Stimulated activated CD8-positive, alpha-beta memory T cell treated with anti-CD3 and anti-CD28 coated beads, Interleukin-7, amount 100 ng/mL, for 4 hours (primary cell): ENCODE data around the gene HPSE2.
"Not testable (repeated sequence)": the region's sequence is repeated elsewhere in the genome, so short reads cannot be mapped to it uniquely, and the experiment has no call there.

Experiments
- DNase-seq, 2 donors: peaks; one replicate each; pipeline ENCODE4 v3.0.0-alpha.2; 2020; ENCODE audit warnings: low read depth in 2 of 2

Gene HPSE2

GRCh38 chr10:99005254-99005653 lies 230.4 kb downstream of the HPSE2 start:
- no peak for DNase-seq

GRCh38 chr10:99004738-99005137 lies 230.9 kb downstream of the HPSE2 start:
- no peak for DNase-seq

- DNase-seq: no peak
Measured at GRCh38 chr10:99002392-99002791, 233.3 kb downstream of the HPSE2 start.

- no peak for DNase-seq
Measured at GRCh38 chr10:98997596-98997995, 238.1 kb downstream of the HPSE2 start.

- DNase-seq: no peak
Measured at GRCh38 chr10:98994030-98994429, 241.6 kb downstream of the HPSE2 start.

GRCh38 chr10:98983751-98984150 lies 251.9 kb downstream of the HPSE2 start:
- DNase-seq: not testable (repeated sequence)

- no peak for DNase-seq
Measured at GRCh38 chr10:98980353-98980752, 255.3 kb downstream of the HPSE2 start.

GRCh38 chr10:98971464-98971863 lies 264.2 kb downstream of the HPSE2 start:
- no peak for DNase-seq

GRCh38 chr10:98967601-98968000 lies 268.1 kb downstream of the HPSE2 start:
- no peak for DNase-seq

GRCh38 chr10:98963608-98964007 lies 272.0 kb downstream of the HPSE2 start:
- DNase-seq: no peak

- no peak for DNase-seq
Measured at GRCh38 chr10:98959379-98959778, 276.3 kb downstream of the HPSE2 start.

- no peak for DNase-seq
Measured at GRCh38 chr10:98957801-98958200, 277.9 kb downstream of the HPSE2 start.

GRCh38 chr10:98956576-98957260 lies 278.9 kb downstream of the HPSE2 start:
- DNase-seq: no peak

GRCh38 chr10:98953251-98953650 lies 282.4 kb downstream of the HPSE2 start:
- no peak for DNase-seq

- no peak for DNase-seq
Measured at GRCh38 chr10:98951269-98952000, 284.2 kb downstream of the HPSE2 start.

- no peak for DNase-seq
Measured at GRCh38 chr10:98950106-98950505, 285.5 kb downstream of the HPSE2 start.

GRCh38 chr10:98949306-98949705 lies 286.3 kb downstream of the HPSE2 start:
- no peak for DNase-seq

- DNase-seq: no peak
Measured at GRCh38 chr10:98943681-98944080, 292.0 kb downstream of the HPSE2 start.

GRCh38 chr10:98929709-98930108 lies 305.9 kb downstream of the HPSE2 start:
- no peak for DNase-seq

GRCh38 chr10:98925651-98926050 lies 310.0 kb downstream of the HPSE2 start:
- DNase-seq: no peak

GRCh38 chr10:98924526-98924925 lies 311.1 kb downstream of the HPSE2 start:
- no peak for DNase-seq

- no peak for DNase-seq
Measured at GRCh38 chr10:98921316-98921715, 314.3 kb downstream of the HPSE2 start.

- no peak for DNase-seq
Measured at GRCh38 chr10:98920807-98921206, 314.8 kb downstream of the HPSE2 start.
